ENCODE results near the gene SLC35F2. TPM values are rescaled to one million over a fixed set of nuclear protein-coding genes. Genes with fewer than 3 reads are reported as not detected.

SLC35F2 gene
- total and polyA plus RNA-seq, 2 of the 13 experiments (the other 11 are each of a cell fraction or from before 2014, with no cell fraction given): 5.8 to 20.3 TPM

- TF ChIP-seq ZNF276 (CRISPR knock-in tag; IDR thresholded peaks at IDR 0.05; ENCODE audit: low read depth): peak; percentile 65; the same call in 1 of the 2 replicates
- peak; percentile 89 for TF ChIP-seq PHF8 (CRISPR knock-in tag; IDR thresholded peaks at IDR 0.05)
- TF ChIP-seq PHF21A (CRISPR knock-in tag; IDR thresholded peaks at IDR 0.05): peak; percentile 71; the same call in 1 of the 2 replicates
- TF ChIP-seq ZSCAN9 (CRISPR knock-in tag; IDR thresholded peaks at IDR 0.05; ENCODE audit: borderline replicate concordance): 0 out of 2 replicates have a peak, but pooled peaks have one; percentile 21
- TF ChIP-seq MAX (IDR thresholded peaks at IDR 0.05): peak; percentile 97
- peak; percentile 39; the same call in 1 of the 2 replicates for TF ChIP-seq MAZ (IDR thresholded peaks at IDR 0.05; ENCODE audit: borderline replicate concordance, low read depth, low read length)
- peak; percentile 60 for TF ChIP-seq MAZ (CRISPR knock-in tag; IDR thresholded peaks at IDR 0.05; ENCODE audit: low read depth)
- peak; percentile 62; the same call in 1 of the 2 replicates for TF ChIP-seq ZNF746 (CRISPR knock-in tag; IDR thresholded peaks at IDR 0.05)
- TF ChIP-seq HIVEP1 (CRISPR knock-in tag; IDR thresholded peaks at IDR 0.05): peak; percentile 55; the same call in 1 of the 2 replicates
- TF ChIP-seq CHCHD3 (CRISPR knock-in tag; IDR thresholded peaks at IDR 0.05): no peak
- TF ChIP-seq ZNF703 (CRISPR knock-in tag; IDR thresholded peaks at IDR 0.05; ENCODE audit: borderline replicate concordance): no peak
- TF ChIP-seq FOXC1 (CRISPR knock-in tag; IDR thresholded peaks at IDR 0.05; ENCODE audit: borderline replicate concordance): no peak
- TF ChIP-seq ZNF781 (CRISPR knock-in tag; IDR thresholded peaks at IDR 0.05; ENCODE audit: borderline replicate concordance, not compliant biosample characterization): peak; percentile 35
- TF ChIP-seq ZC3H13 (CRISPR knock-in tag; IDR thresholded peaks at IDR 0.05): peak; percentile 68; the same call in 1 of the 2 replicates
- peak; percentile 66; the same call in 1 of the 2 replicates for TF ChIP-seq TOPORS (CRISPR knock-in tag; IDR thresholded peaks at IDR 0.05)
- TF ChIP-seq ERF (CRISPR knock-in tag; IDR thresholded peaks at IDR 0.05): peak; percentile 51; the same call in 1 of the 2 replicates
- TF ChIP-seq TSC22D2 (CRISPR knock-in tag; IDR thresholded peaks at IDR 0.05; ENCODE audit: borderline replicate concordance): 0 out of 2 replicates have a peak, but pooled peaks have one; percentile 14
- peak; percentile 78 for TF ChIP-seq KMT2B (CRISPR knock-in tag; IDR thresholded peaks at IDR 0.05)
- peak; percentile 25 for TF ChIP-seq XRCC5 (optimal IDR thresholded peaks at IDR 0.05; ENCODE audit: low read length)
- peak; percentile 76; the same call in 1 of the 2 replicates for TF ChIP-seq ZNF512B (CRISPR knock-in tag; IDR thresholded peaks at IDR 0.05; ENCODE audit: borderline replicate concordance)
- no peak for TF ChIP-seq ZBTB7A (CRISPR knock-in tag; IDR thresholded peaks at IDR 0.05)
- peak; percentile 88 for TF ChIP-seq MXD3 (CRISPR knock-in tag; IDR thresholded peaks at IDR 0.05)
These were observed at the start of gene SLC35F2 (continued) for GRCh38 chr11:107858217-107859070.

Data from HepG2 (cell line).